NT2/D1 (cell line): Measurements from ENCODE around the gene SBK2.
"Not testable (repeated sequence)": the region's sequence is repeated elsewhere in the genome, so short reads cannot be mapped to it uniquely, and the experiment has no call there.

Experiments used
- SUZ12 ChIP-seq: IDR thresholded peaks from 2 replicates; pipeline ENCODE4 v1.6.1; 2011; ENCODE audit not compliant: insufficient read length, insufficient read depth; ENCODE audit errors: extremely low read depth
- YY1 ChIP-seq: IDR thresholded peaks from 2 replicates; pipeline ENCODE4 v1.6.1; 2011; ENCODE audit not compliant: insufficient read length, insufficient read depth
- ZNF274 ChIP-seq: IDR thresholded peaks from 2 replicates; pipeline ENCODE4 v1.6.1; 2011; ENCODE audit warnings: mild to moderate bottlenecking, low read depth, low read length

GRCh38 chr19:55534280-55534679 is 2.7 kb downstream of the SBK2 start:
- TF ChIP-seq ZNF274, SUZ12, YY1: not testable (repeated sequence)
